DND-41 (cell line): ENCODE measurements around the gene GTF2E1.

Experiments used
- CTCF ChIP-seq: IDR thresholded peaks from 2 replicates; pipeline ENCODE4 v1.5.1; 2012; ENCODE audit warnings: borderline replicate concordance, low read length, moderate library complexity, mild to moderate bottlenecking; ENCODE audit not compliant: poor library complexity, severe bottlenecking; ENCODE audit errors: extremely low read depth
- EZH2 ChIP-seq: IDR thresholded peaks from 3 replicates; pipeline ENCODE4 v1.6.1; 2012; ENCODE audit warnings: borderline replicate concordance, low read depth, mild to moderate bottlenecking, moderate library complexity, low read length, inconsistent platforms; ENCODE audit not compliant: severe bottlenecking

- TF ChIP-seq CTCF (no peak), EZH2 (no peak)
Measured at GRCh38 chr3:120762615-120763014, 20.1 kb downstream of the GTF2E1 start.
